ENCODE results near the gene TMEM127. TPM values are rescaled to one million over a fixed set of nuclear protein-coding genes. Genes with fewer than 3 reads are reported as not detected.

The TMEM127 gene
- total and polyA plus RNA-seq, 12 donors: 14.9 to 89.2 (median 63.3) TPM

GRCh38 chr2:96261328-96262003 lies 4.3 kb downstream of the TMEM127 start:
- Histone ChIP-seq H3K9me3 (replicated peaks in 1 of 3) (no peaks in the 10 kb centered on the region), H3K4me3 (no peak overlapping the region), H3K4me1 (replicated peaks in 1 of 2) (peaks cover 53 to 82% of the 10 kb centered on the region in 2 donors), H3K27ac (peak overlapping the region; percentile 88 to 97 (median 94)), H3K27me3 (no peaks in the 10 kb centered on the region), H3K36me3 (replicated peaks in 1 of 2) (peaks cover 0 to 14% of the 10 kb centered on the region in 2 donors)
- TF ChIP-seq CTCF (IDR thresholded peaks at IDR 0.05) (no peak), POLR2A (IDR thresholded peaks at IDR 0.05) (no peak)
- no peak for DNase-seq
- 70 to 72% (median 71%) methylated on average over 6 of the region's 6 CpGs for WGBS, 4 donors
- intact Hi-C loops (cut with DNase I): loop anchor here in 1 of 2 donors (10.0 kb wide), 1 partner anchor 117 kb away; the partner anchor contains the start of gene DUSP2

DNA sequence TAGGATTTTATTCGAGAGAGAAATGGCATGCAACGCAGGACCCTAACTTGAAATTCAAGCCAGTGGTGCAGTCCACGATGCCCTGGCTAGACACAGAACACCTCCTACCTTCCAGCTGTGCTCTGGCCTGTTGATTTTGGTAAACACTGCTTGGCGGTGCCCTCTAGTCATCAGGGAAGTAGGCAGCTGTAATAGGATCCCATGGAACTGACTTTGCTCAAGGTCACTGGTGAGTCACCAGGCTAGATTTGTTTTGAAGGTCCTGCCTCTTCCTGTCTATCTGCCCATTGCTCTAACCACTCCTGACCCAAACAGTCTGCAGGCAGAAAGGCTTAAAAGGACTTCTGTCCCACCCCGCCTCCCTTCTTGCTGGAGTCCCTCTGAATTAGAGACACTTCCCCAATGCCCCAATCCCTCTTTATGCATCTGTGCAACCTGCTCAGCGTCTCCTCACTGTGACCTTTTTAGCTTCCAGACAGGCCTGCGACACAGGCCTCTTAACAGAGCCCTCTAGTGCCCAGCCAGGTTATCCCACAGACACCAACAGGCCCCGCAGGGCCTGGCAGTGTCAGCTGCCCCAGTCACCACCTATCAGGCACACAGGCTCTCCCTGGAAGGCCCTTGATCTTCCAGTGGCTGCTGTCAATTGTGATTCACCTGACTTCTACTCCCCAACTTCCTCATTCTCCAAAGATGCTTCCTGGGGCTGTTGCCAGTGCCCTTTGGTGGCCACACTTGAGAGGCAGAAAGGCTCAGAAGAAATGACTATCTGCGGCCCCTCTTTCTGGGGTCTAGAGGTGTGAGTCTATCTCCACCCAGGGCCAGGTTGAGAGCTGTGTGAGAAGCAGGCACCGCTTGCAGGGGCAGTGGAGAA lies 5.2 kb downstream of the TMEM127 start:
- H3K4me3 ChIP-seq: peak overlapping the region in 1 of 4 donors; percentile 21
- TF ChIP-seq POLR2A (IDR thresholded peaks at IDR 0.05) (peak; percentile 6 to 85), CTCF (IDR thresholded peaks at IDR 0.05) (peak in 5 of 6 experiments; percentile 39 to 57 (median 48))
- H3K27ac ChIP-seq: peak overlapping the region; percentile 88 to 97 (median 94)
- no peaks in the 10 kb centered on the region for H3K27me3 ChIP-seq
- no peaks in the 10 kb centered on the region for H3K9me3 ChIP-seq (replicated peaks in 1 of 3)
- H3K4me1 ChIP-seq (replicated peaks in 1 of 2): peaks cover 53 to 86% of the 10 kb centered on the region in 2 donors
- H3K36me3 ChIP-seq (replicated peaks in 1 of 2): peaks cover 0 to 20% of the 10 kb centered on the region in 2 donors
- 24 to 45% (median 29%) methylated on average over 10 of the region's 10 CpGs for WGBS, 4 donors
- intact Hi-C loops (cut with DNase I): loop anchor here in 1 of 2 donors (10.0 kb wide), 1 partner anchor 116 kb away; the partner anchor contains the start of gene DUSP2
- peak; percentile 87 to 96 (median 94) for DNase-seq

DNA sequence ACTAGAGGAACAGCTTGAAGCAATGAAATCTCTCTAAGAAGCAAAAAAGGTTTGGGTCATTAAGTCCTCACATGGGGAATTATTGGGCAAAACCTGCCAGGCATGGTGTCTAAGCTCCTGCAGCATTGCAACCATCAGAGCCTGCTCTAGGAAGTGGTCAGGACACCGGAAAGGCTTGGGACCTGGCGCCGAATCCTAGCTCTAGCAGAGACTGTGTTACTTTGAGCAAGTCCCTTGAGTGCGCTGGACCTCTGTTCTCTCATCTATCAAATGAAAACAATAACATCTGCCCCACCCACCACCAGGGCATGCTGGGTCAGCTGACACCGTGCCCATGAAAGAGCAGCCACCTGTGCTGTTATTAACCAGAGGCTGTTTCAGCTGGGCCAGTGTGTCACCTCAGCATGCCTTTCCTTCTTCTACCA lies 6.3 kb downstream of the TMEM127 start:
- Histone ChIP-seq H3K27me3 (no peaks in the 10 kb centered on the region), H3K4me1 (replicated peaks in 1 of 2) (peaks cover 52 to 91% of the 10 kb centered on the region in 2 donors), H3K36me3 (replicated peaks in 1 of 2) (peaks cover 0 to 30% of the 10 kb centered on the region in 2 donors), H3K4me3 (no peak overlapping the region), H3K9me3 (replicated peaks in 1 of 3) (no peaks in the 10 kb centered on the region), H3K27ac (peak overlapping the region; percentile 88 to 97 (median 94))
- DNase-seq: peak in 3 of 7 donors; percentile 32 to 76 (median 49)
- WGBS, 4 donors: 62 to 91% (median 65%) methylated on average over 5 of the region's 5 CpGs
- intact Hi-C loops (cut with DNase I): loop anchor here in 1 of 2 donors (10.0 kb wide), 1 partner anchor 55 kb away; the partner anchor contains the start of gene STARD7
- no peak for TF ChIP-seq CTCF (IDR thresholded peaks at IDR 0.05)
- no peak for TF ChIP-seq POLR2A (IDR thresholded peaks at IDR 0.05)
